HepG2 (cell line): Measurements from ENCODE around the gene SPTBN2. TPM values are rescaled to one million over a fixed set of nuclear protein-coding genes. Genes with fewer than 3 reads are reported as not detected.
A peak's percentile ranks its signal among the peaks of the same experiment; 100 is the strongest.

Source experiments
- ATAC-seq: fragments of 200-7000 bp; cut with Tn5 transposase; 3 replicates; pipeline ENCODE4 v1.9.1; 2020; ENCODE audit warnings: mild to moderate bottlenecking, moderate library complexity
- BruUV-seq: library from RNA; stranded (reverse); fragments of 400-500 nt; replicated peaks from 2 replicates; lab custom pipeline; 2021; lab: Mats Ljungman, UMichigan
- CTCF ChIA-PET: fragments of 300-600 bp; formaldehyde crosslinking; extraction: SDS; loops from one replicate; lab custom pipeline; 2021; ENCODE audit warnings: low total read pairs, inconsistent platforms, low intra/inter-chr PET ratio; lab: Yijun Ruan, JAX
- POLR2A ChIA-PET: fragments of 350-600 bp; sonication (Branson Sonifier 250); formaldehyde crosslinking; loops from one replicate; lab custom pipeline; 2020; ENCODE audit warnings: antibody characterized with exemption, inconsistent platforms; lab: Yijun Ruan, JAX
- DNase-seq: peaks from one replicate; pipeline ENCODE4 v3.0.0-alpha.2; 2015; ENCODE audit warnings: low spot score
- FAIRE-seq: peaks from 3 replicates; lab custom pipeline; 2011; peaks lifted over from hg19 to GRCh38; lab: Jason Lieb, UNC
- H2AFZ ChIP-seq: one replicate; pipeline ENCODE4 v1.6.1; 2011; ENCODE audit warnings: low read length, inconsistent platforms
- H3K27ac ChIP-seq: fragments of 300-600 bp; 3 replicates; pipeline ENCODE4 v1.8.0; 2011; ENCODE audit warnings: mixed run types, mild to moderate bottlenecking, mixed read lengths, low read length, inconsistent platforms; ENCODE audit not compliant: insufficient read depth; ENCODE audit errors: extremely low read length
- H3K27me3 ChIP-seq, 2 experiments: fragments of 200-600 bp in 1 of 2; 2 replicates in 1 of 2; 3 replicates in 1 of 2; pipeline versions ENCODE4 v1.6.0 to v1.8.0; 2011; ENCODE audit warnings: low read length in 2 of 2, mild to moderate bottlenecking in 2 of 2, moderate library complexity in 2 of 2, inconsistent platforms in 1 of 2; ENCODE audit not compliant: insufficient read depth in 2 of 2, control insufficient read depth in 1 of 2
- H3K36me3 ChIP-seq, 2 experiments: fragments of 200-600 bp in 1 of 2; replicated peaks in 1 of 2; 2 replicates in 1 of 2; 3 replicates in 1 of 2; pipeline versions ENCODE4 v1.5.1 to v1.8.0; 2011; ENCODE audit warnings: low read length in 2 of 2, inconsistent platforms in 1 of 2; ENCODE audit not compliant: insufficient read depth in 2 of 2, control insufficient read depth in 1 of 2
- H3K4me1 ChIP-seq: 2 replicates; pipeline ENCODE4 v1.5.1; 2012; ENCODE audit warnings: low read length, inconsistent platforms; ENCODE audit not compliant: insufficient read depth
- H3K4me2 ChIP-seq: 2 replicates; pipeline ENCODE4 v1.6.0; 2011; ENCODE audit warnings: low read depth, low read length, inconsistent platforms
- H3K4me3 ChIP-seq, 3 experiments: fragments of 200-600 bp in 1 of 3; sonication (generic), shearing (Covaris generic) in 1 of 3; replicated peaks in 1 of 3; 2 replicates each; pipeline ENCODE4 v1.5.1; 2011 to 2016; ENCODE audit warnings: low read length in 3 of 3, inconsistent platforms in 2 of 3, low read depth in 2 of 3, mild to moderate bottlenecking in 2 of 3, control low read depth in 1 of 3, mixed read lengths in 1 of 3; ENCODE audit not compliant: insufficient read depth in 1 of 3
- H3K79me2 ChIP-seq: one replicate; pipeline ENCODE4 v1.6.1; 2011; ENCODE audit warnings: low read length, inconsistent platforms; ENCODE audit not compliant: insufficient read depth
- H3K9ac ChIP-seq: 2 replicates; pipeline ENCODE4 v1.6.0; 2011; ENCODE audit warnings: mild to moderate bottlenecking, low read depth, low read length, inconsistent platforms; ENCODE audit not compliant: insufficient read depth
- H3K9me3 ChIP-seq: 2 replicates; pipeline ENCODE4 v1.5.1; 2012; ENCODE audit warnings: mild to moderate bottlenecking, low read length
- H4K20me1 ChIP-seq: 2 replicates; pipeline ENCODE4 v1.6.0; 2011; ENCODE audit warnings: inconsistent platforms, mild to moderate bottlenecking, low read length, moderate library complexity; ENCODE audit not compliant: insufficient read depth
- CBFB ChIP-seq: sonication (generic); formaldehyde crosslinking; IDR thresholded peaks from 2 replicates; pipeline ENCODE4 v1.4.0; 2020; ENCODE audit warnings: missing genetic modification reagents
- ELF1 ChIP-seq: sonication (generic); formaldehyde crosslinking; IDR thresholded peaks from 2 replicates; pipeline ENCODE4 v1.4.0; 2020; ENCODE audit warnings: missing genetic modification reagents
- FLYWCH1 ChIP-seq: sonication (generic); formaldehyde crosslinking; IDR thresholded peaks from 2 replicates; pipeline ENCODE4 v1.8.1; 2023; ENCODE audit warnings: mild to moderate bottlenecking, missing genetic modification reagents
- PRPF4 ChIP-seq: fragments of 200-400 bp; formaldehyde crosslinking; IDR thresholded peaks from 2 replicates; pipeline ENCODE4 v1.6.1; 2016; ENCODE audit warnings: low read length, low read depth; ENCODE audit not compliant: poor library complexity, severe bottlenecking
- ZNF101 ChIP-seq: sonication (generic); formaldehyde crosslinking; IDR thresholded peaks from 2 replicates; pipeline ENCODE4 v1.4.0; 2020; ENCODE audit warnings: mild to moderate bottlenecking, low read depth, missing genetic modification reagents, borderline replicate concordance
- ZNF451 ChIP-seq: sonication (generic); formaldehyde crosslinking; IDR thresholded peaks from 2 replicates; pipeline ENCODE4 v1.5.0; 2020; ENCODE audit warnings: mild to moderate bottlenecking, missing genetic modification reagents
- whole genome bisulfite sequencing: methylation state at CpG from one replicate; pipeline ENCODE4 v1.1.6; 2017; ENCODE audit warnings: low lambda C conversion rate; 5-methylcytosine and 5-hydroxymethylcytosine counted together
- in situ Hi-C: cut with HindIII; loops from 2 replicates; pipeline ENCODE4 v1.10.0; 2017; ENCODE audit warnings: low pct_unique_long_range_greater_than_20kb; ENCODE audit not compliant: extremely low pct_ligation_motif_present
- intact Hi-C: fragments of 100-400 bp; cut with micrococcal nuclease; formaldehyde crosslinking; loops from one replicate; pipeline ENCODE4 v1.10.0; 2022; ENCODE audit not compliant: unreplicated experiment
- polyA plus RNA-seq, 8 experiments: library from polyadenylated mRNA; depleted of rRNA in 3 of 8; stranded (reverse) in 7 of 8; unstranded in 1 of 8; fragments of >200 nt; fragmentation: Illumina TruSeq in 4 of 8; extraction: Trizol in 4 of 8; gene quantifications; 2 replicates each; pipeline versions ENCODE4 v1.2.1 to v1.2.3, GENCODE V29; 2011 to 2016; ENCODE audit warnings: low read depth in 4 of 8, missing spikeins in 1 of 8, mixed read lengths in 1 of 8; ENCODE audit not compliant: insufficient read depth in 1 of 8
- total RNA-seq, 5 experiments: library from RNA; depleted of rRNA; stranded (reverse); fragments of >200 nt; fragmentation: Illumina TruSeq; extraction: Trizol; gene quantifications; 2 replicates each; pipeline ENCODE4 v1.2.3, GENCODE V29; 2016; ENCODE audit warnings: low read depth in 1 of 5
- TF ChIP-seq, protein P1 (sequence below): sonication (generic); formaldehyde crosslinking; IDR thresholded peaks from 2 replicates; pipeline ENCODE4 v1.4.0; 2020; ENCODE audit warnings: missing genetic modification reagents, mild to moderate bottlenecking, borderline replicate concordance

SPTBN2 gene
- total and polyA plus RNA-seq, 2 of the 13 experiments (the other 11 are each of a cell fraction or from before 2014, with no cell fraction given), result 0.65 to 4.0 TPM

DNA sequence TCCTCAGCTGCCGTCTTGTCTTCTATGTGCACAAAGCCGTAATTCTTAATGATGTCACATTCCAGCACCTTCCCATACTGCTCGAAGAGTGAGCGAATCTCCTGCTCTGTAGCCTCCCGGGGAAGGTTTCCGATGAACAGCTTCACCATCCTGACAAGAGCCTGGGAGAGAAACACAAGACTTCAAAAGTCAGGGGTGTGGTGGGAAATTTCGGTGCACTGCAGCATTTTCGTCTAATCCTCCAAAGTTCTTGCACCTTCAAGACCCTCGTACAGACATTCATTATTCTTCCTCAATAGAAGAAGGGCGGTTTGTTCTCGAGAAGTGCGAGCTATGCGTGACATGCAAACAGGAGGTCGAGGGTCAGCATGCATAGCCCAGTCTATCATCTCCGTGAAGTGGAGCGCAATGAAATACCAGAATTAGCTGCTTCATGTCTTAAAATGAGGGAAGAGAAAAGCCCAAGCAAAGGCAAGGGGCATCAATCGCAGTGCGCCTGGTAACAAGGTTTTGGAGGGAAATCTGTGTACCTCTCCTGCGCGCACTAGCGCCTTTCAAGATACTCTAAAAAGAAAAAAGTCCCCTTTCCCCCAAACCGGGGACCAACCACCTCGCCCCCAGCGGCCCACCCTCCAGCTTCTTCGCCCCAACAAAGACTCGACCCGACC, 52.0 kb downstream of the SPTBN2 start:
- H3K36me3 ChIP-seq, result peaks cover 1 to 4% of the 10 kb centered on the region in 2 experiments; a peak in 1 of 5 replicates
- peak overlapping the region; percentile 81 for H3K9ac ChIP-seq
- in situ Hi-C loops, result no loop called here
- TF ChIP-seq ZNF451 (CRISPR knock-in tag), result 0 out of 2 replicates have a peak, but pooled peaks have one; percentile 1
- TF ChIP-seq FLYWCH1 (CRISPR knock-in tag), result no peak
- no peak for TF ChIP-seq ELF1 (CRISPR knock-in tag)
- peak; percentile 91 for TF ChIP-seq PRPF4
- 0 out of 2 replicates have a peak, but pooled peaks have one; percentile 7 for TF ChIP-seq ZNF101
- TF ChIP-seq, protein P1, sequence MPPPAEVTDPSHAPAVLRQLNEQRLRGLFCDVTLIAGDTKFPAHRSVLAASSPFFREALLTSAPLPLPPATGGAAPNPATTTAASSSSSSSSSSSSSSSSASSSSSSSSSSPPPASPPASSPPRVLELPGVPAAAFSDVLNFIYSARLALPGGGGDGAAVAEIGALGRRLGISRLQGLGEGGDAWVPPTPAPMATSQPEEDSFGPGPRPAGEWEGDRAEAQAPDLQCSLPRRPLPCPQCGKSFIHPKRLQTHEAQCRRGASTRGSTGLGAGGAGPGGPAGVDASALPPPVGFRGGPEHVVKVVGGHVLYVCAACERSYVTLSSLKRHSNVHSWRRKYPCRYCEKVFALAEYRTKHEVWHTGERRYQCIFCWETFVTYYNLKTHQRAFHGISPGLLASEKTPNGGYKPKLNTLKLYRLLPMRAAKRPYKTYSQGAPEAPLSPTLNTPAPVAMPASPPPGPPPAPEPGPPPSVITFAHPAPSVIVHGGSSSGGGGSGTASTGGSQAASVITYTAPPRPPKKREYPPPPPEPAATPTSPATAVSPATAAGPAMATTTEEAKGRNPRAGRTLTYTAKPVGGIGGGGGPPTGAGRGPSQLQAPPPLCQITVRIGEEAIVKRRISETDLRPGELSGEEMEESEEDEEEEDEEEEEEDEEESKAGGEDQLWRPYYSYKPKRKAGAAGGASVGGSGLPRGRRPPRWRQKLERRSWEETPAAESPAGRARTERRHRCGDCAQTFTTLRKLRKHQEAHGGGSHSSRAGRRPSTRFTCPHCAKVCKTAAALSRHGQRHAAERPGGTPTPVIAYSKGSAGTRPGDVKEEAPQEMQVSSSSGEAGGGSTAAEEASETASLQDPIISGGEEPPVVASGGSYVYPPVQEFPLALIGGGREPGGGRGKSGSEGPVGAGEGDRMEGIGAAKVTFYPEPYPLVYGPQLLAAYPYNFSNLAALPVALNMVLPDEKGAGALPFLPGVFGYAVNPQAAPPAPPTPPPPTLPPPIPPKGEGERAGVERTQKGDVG (CRISPR knock-in tag), result 0 out of 2 replicates have a peak, but pooled peaks have one; percentile 14
- peak; percentile 16; the same call in 1 of the 2 replicates for TF ChIP-seq CBFB (CRISPR knock-in tag)
- no peaks in the 10 kb centered on the region for H3K27me3 ChIP-seq
- H3K4me3 ChIP-seq, result peak overlapping the region; percentile 60 to 83 (median 82)
- ChIA-PET POLR2A (interaction anchor here (0.8 to 3.1 kb wide), 23 partner anchors 10 to 408 kb away, joined by 3 to 52 read pairs (median 9); partner anchors contain the start of genes ACTN3, BBS1, CCDC87 and CCS), CTCF (interaction anchor here (1.9 to 3.0 kb wide), 3 partner anchors 97 to 269 kb away, joined by 5 to 34 read pairs (median 28); partner anchors contain the start of gene MRPL11)
- H4K20me1 ChIP-seq, result peaks cover 2% of the 10 kb centered on the region; the same call in 1 of the 2 replicates
- BruUV-seq, result no TSS peak
- DNase-seq, result no peak
- peak overlapping the region; percentile 100 for H3K4me2 ChIP-seq
- H3K4me1 ChIP-seq, result peaks cover 41% of the 10 kb centered on the region
- ATAC-seq, result no peak
- WGBS, result 44% methylated on average over 24 of the region's 27 CpGs
- intact Hi-C loops, result loop anchor here (5.0 kb wide), 1 partner anchor 85 kb away; the partner anchor contains the start of genes CCDC87 and CCS
- peaks cover 37% of the 10 kb centered on the region for H3K79me2 ChIP-seq
- H3K27ac ChIP-seq, result peak overlapping the region; percentile 87
- H2AFZ ChIP-seq, result no peak overlapping the region
- no peak for FAIRE-seq
- no peaks in the 10 kb centered on the region for H3K9me3 ChIP-seq
